NCI-H345 treated with DMSO at 0.1 percent for 48 hours (cell line): ENCODE results near the gene MGAT1.
"Not testable (repeated sequence)": the region's sequence is repeated elsewhere in the genome, so short reads cannot be mapped to it uniquely, and the experiment has no call there.

Source experiments
- DNase-seq: peaks from one replicate; lab custom pipeline; 2025; ENCODE audit not compliant: unreplicated experiment; lab: John Stamatoyannopoulos, UW

MGAT1 gene

GRCh38 chr5:180802325-180803180 is at the start of gene MGAT1:
MGAT1 (minus strand) TSS chr5:180802806; CDS start chr5:180792971, 9,835 bp downstream.
- peak; percentile 36 for DNase-seq

GRCh38 chr5:180850434-180851078 is 48.0 kb upstream of the MGAT1 start:
- DNase-seq, result no peak

- no peak for DNase-seq
Observed at GRCh38 chr5:180849827-180850226, 47.2 kb upstream of the MGAT1 start.

- DNase-seq, result no peak
Observed at GRCh38 chr5:180848878-180849277, 46.3 kb upstream of the MGAT1 start.

- no peak for DNase-seq
Observed at GRCh38 chr5:180848265-180848664, 45.7 kb upstream of the MGAT1 start.

GRCh38 chr5:180847026-180847425 is 44.4 kb upstream of the MGAT1 start:
- DNase-seq, result no peak

GRCh38 chr5:180844858-180845257 is 42.3 kb upstream of the MGAT1 start:
- no peak for DNase-seq

GRCh38 chr5:180844432-180844831 is 41.8 kb upstream of the MGAT1 start:
- no peak for DNase-seq

- DNase-seq, result no peak
Observed at GRCh38 chr5:180839935-180840334, 37.3 kb upstream of the MGAT1 start.

- DNase-seq, result no peak
Observed at GRCh38 chr5:180839227-180839626, 36.6 kb upstream of the MGAT1 start.

- DNase-seq, result no peak
Observed at GRCh38 chr5:180837478-180837877, 34.9 kb upstream of the MGAT1 start.

- no peak for DNase-seq
Observed at GRCh38 chr5:180832638-180833068, 30.0 kb upstream of the MGAT1 start.

GRCh38 chr5:180831139-180832093 is 28.8 kb upstream of the MGAT1 start:
- DNase-seq, result peak; percentile 66

- DNase-seq, result peak; percentile 37
Observed at GRCh38 chr5:180830253-180831138, 27.9 kb upstream of the MGAT1 start.

- DNase-seq, result no peak
Observed at GRCh38 chr5:180829726-180830125, 27.1 kb upstream of the MGAT1 start.

- not testable (repeated sequence) for DNase-seq
Observed at GRCh38 chr5:180828756-180829531, 26.3 kb upstream of the MGAT1 start.

- DNase-seq, result not testable (repeated sequence)
Observed at GRCh38 chr5:180827374-180827773, 24.8 kb upstream of the MGAT1 start.

- DNase-seq, result no peak
Observed at GRCh38 chr5:180825768-180826525, 23.3 kb upstream of the MGAT1 start.
